GM12878 (cell line): ENCODE data around the gene CSF3R. TPM values are rescaled to one million over a fixed set of nuclear protein-coding genes. Genes with fewer than 3 reads are reported as not detected.

Source experiments
- ATAC-seq: fragments of 200-7000 bp; cut with Tn5 transposase; 3 replicates; pipeline ENCODE4 v1.9.1; 2020; ENCODE audit warnings: mild to moderate bottlenecking, moderate library complexity
- BruUV-seq: library from RNA; stranded (reverse); fragments of 400-500 nt; replicated peaks from 2 replicates; lab custom pipeline; 2021; lab: Mats Ljungman, UMichigan
- CTCF ChIA-PET: fragments of 300-600 bp; sonication (Branson Sonifier 250); formaldehyde crosslinking; extraction: SDS; loops from one replicate; lab custom pipeline; 2021; ENCODE audit warnings: inconsistent platforms; lab: Yijun Ruan, JAX
- POLR2A ChIA-PET: fragments of 350-600 bp; formaldehyde crosslinking; extraction: SDS; loops from one replicate; lab custom pipeline; 2021; ENCODE audit warnings: inconsistent platforms; lab: Charles Lee
- RAD21 ChIA-PET: fragments of 300-600 bp; sonication (Branson Sonifier 250); formaldehyde crosslinking; loops from one replicate; lab custom pipeline; 2023; ENCODE audit warnings: antibody characterized with exemption; ENCODE audit not compliant: unreplicated experiment; lab: Charles Lee
- SMC1A ChIA-PET: fragments of 300-600 bp; sonication (Branson Sonifier 250); formaldehyde crosslinking; loops from one replicate; lab custom pipeline; 2023; ENCODE audit not compliant: unreplicated experiment, uncharacterized antibody; lab: Charles Lee
- DNase-seq: peaks from one replicate; pipeline ENCODE4 v3.0.0-alpha.2; 2011; ENCODE audit warnings: low read depth, low spot score
- FAIRE-seq: peaks from 3 replicates; lab custom pipeline; 2011; peaks lifted over from hg19 to GRCh38; lab: Jason Lieb, UNC
- H2AFZ ChIP-seq: 2 replicates; pipeline ENCODE4 v1.6.0; 2011; ENCODE audit warnings: low read depth, low read length, control low read depth; ENCODE audit not compliant: control insufficient read depth
- H3K27ac ChIP-seq: 2 replicates; pipeline ENCODE4 v1.5.1; 2011; ENCODE audit warnings: control low read depth; ENCODE audit not compliant: control insufficient read depth, insufficient read depth
- H3K27me3 ChIP-seq, 2 experiments: replicated peaks in 1 of 2; 2 replicates each; pipeline versions ENCODE4 v1.6.0 to v1.6.1; 2011; ENCODE audit warnings: low read length in 1 of 2; ENCODE audit not compliant: control insufficient read depth in 2 of 2, insufficient read depth in 2 of 2
- H3K36me3 ChIP-seq, 2 experiments: 2 replicates each; pipeline ENCODE4 v1.5.1; 2011; ENCODE audit warnings: low read length in 1 of 2; ENCODE audit not compliant: control insufficient read depth in 2 of 2, insufficient read depth in 2 of 2
- H3K4me1 ChIP-seq: 2 replicates; pipeline ENCODE4 v1.6.1; 2011; ENCODE audit warnings: mild to moderate bottlenecking, low read length, moderate library complexity, mixed read lengths; ENCODE audit not compliant: control insufficient read depth, insufficient read depth
- H3K4me2 ChIP-seq: 2 replicates; pipeline ENCODE4 v1.6.0; 2011; ENCODE audit warnings: control low read depth; ENCODE audit not compliant: control insufficient read depth, insufficient read depth
- H3K4me3 ChIP-seq: fragments of 200-600 bp; sonication (generic); 2 replicates; pipeline ENCODE4 v1.5.1; 2016
- H3K79me2 ChIP-seq: 2 replicates; pipeline ENCODE4 v1.6.0; 2011; ENCODE audit warnings: low read length; ENCODE audit not compliant: control insufficient read depth, insufficient read depth
- H3K9ac ChIP-seq: 2 replicates; pipeline ENCODE4 v1.8.0; 2011; ENCODE audit warnings: low read length, control low read depth, mixed read lengths; ENCODE audit not compliant: control insufficient read depth, insufficient read depth
- H3K9me3 ChIP-seq: replicated peaks from 3 replicates; pipeline ENCODE4 v1.5.1; 2011; ENCODE audit warnings: mild to moderate bottlenecking, low read length; ENCODE audit not compliant: control insufficient read depth, insufficient read depth
- H4K20me1 ChIP-seq: 2 replicates; pipeline ENCODE4 v1.6.0; 2011; ENCODE audit not compliant: control insufficient read depth, insufficient read depth
- BMI1 ChIP-seq: fragments of 450-650 bp; IDR thresholded peaks from 2 replicates; pipeline ENCODE4 v1.6.1; 2016; ENCODE audit warnings: mild to moderate bottlenecking, moderate library complexity, borderline replicate concordance
- PAX8 ChIP-seq: fragments of 450-650 bp; IDR thresholded peaks from 2 replicates; pipeline ENCODE4 v1.6.1; 2017; ENCODE audit warnings: mild to moderate bottlenecking, moderate library complexity
- RELB ChIP-seq: fragments of 450-650 bp; IDR thresholded peaks from 2 replicates; pipeline ENCODE4 v1.6.1; 2017; ENCODE audit warnings: low read depth, mild to moderate bottlenecking, moderate library complexity
- ZNF24 ChIP-seq: fragments of 450-650 bp; IDR thresholded peaks from 2 replicates; pipeline ENCODE4 v1.6.1; 2017; ENCODE audit warnings: antibody characterized with exemption, mild to moderate bottlenecking
- ZNF687 ChIP-seq: fragments of 450-650 bp; IDR thresholded peaks from 2 replicates; pipeline ENCODE4 v1.6.1; 2017; ENCODE audit warnings: mild to moderate bottlenecking, moderate library complexity
- WGBS: methylation state at CpG from one replicate; pipeline ENCODE4 v1.1.6; 2016; ENCODE audit warnings: low lambda C conversion rate; ENCODE audit not compliant: insufficient replicate concordance, insufficient coverage; ENCODE audit errors: missing lambda C conversion rate; 5-methylcytosine and 5-hydroxymethylcytosine counted together
- in situ Hi-C: fragments of 300-500 bp; cut with MboI; formaldehyde crosslinking; loops from 9 replicates; pipeline ENCODE4 v1.14.3; 2018; ENCODE audit warnings: mixed read lengths
- intact Hi-C: fragments of 100-400 bp; cut with micrococcal nuclease; formaldehyde crosslinking; loops from one replicate; pipeline ENCODE4 v1.14.2; 2022; ENCODE audit not compliant: unreplicated experiment
- polyA plus RNA-seq, 11 experiments: library from polyadenylated mRNA; depleted of rRNA in 4 of 11; unstranded in 6 of 11; stranded (reverse) in 5 of 11; fragments of >200 nt; fragmentation: Nextera tagmentation in 4 of 11; fragmentation: Illumina TruSeq in 1 of 11; extraction: Ambion mirVana in 4 of 11; extraction: Trizol in 1 of 11; gene quantifications; 1 replicate in 1 of 11; 2 replicates in 10 of 11; pipeline versions ENCODE4 v1.2.1 to v1.2.3, GENCODE V29; 2011 to 2016; ENCODE audit warnings: inconsistent platforms in 2 of 11, missing spikeins in 2 of 11, low read depth in 1 of 11
- total RNA-seq, 4 experiments: library from RNA; depleted of rRNA in 3 of 4; stranded (reverse); fragments of >200 nt in 3 of 4; fragmentation: Illumina TruSeq in 1 of 4; extraction: Trizol in 1 of 4; gene quantifications; 2 replicates each; pipeline versions ENCODE4 v1.2.1 to v1.2.3, GENCODE V29; 2013 to 2021

The CSF3R gene
- total and polyA plus RNA-seq, 10 of the 15 experiments (the other 5 are each of a cell fraction or from before 2014, with no cell fraction given) = 0.13 TPM; not detected in 9

DNA sequence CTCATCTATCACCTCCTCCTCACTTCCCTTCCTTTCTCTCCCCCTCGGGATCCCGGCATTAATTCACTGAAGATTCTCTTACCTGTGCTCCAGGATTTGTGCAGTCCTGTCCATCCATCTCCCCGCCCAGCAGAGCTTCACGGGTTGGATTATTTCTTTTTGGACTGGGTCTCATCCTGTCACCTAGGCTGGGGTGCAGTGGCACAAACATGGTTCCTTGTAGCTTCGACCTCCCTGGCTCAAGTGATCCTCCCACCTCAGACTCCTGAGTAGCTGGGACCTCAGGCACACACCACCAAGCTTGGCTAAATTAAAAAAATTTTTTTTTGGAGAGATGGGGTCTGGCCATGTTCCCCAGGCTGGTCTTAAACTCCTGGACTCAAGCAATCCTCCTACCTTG is 12.3 kb upstream of the CSF3R start:
- ChIA-PET CTCF (no interaction called here), SMC1A (no interaction called here), POLR2A (no interaction called here), RAD21 (no interaction called here)
- Histone ChIP-seq H3K4me1 (no peaks in the 10 kb centered on the region; the same call in 1 of the 2 replicates), H3K9ac (no peak overlapping the region), H3K4me3 (no peak overlapping the region), H4K20me1 (no peaks in the 10 kb centered on the region; the same call in 1 of the 2 replicates), H3K9me3 (no peaks in the 10 kb centered on the region), H3K36me3 (no peaks in the 10 kb centered on the region), H2AFZ (no peak overlapping the region), H3K4me2 (no peak overlapping the region), H3K79me2 (no peaks in the 10 kb centered on the region), H3K27ac (no peak overlapping the region), H3K27me3 (no peaks in the 10 kb centered on the region)
- TF ChIP-seq BMI1 (no peak), RELB (no peak), ZNF24 (no peak), PAX8 (no peak), ZNF687 (no peak)
- no peak for DNase-seq
- intact Hi-C loops = no loop called here
- no TSS peak for BruUV-seq
- in situ Hi-C loops = no loop called here
- WGBS = 19% methylated on average over 5 of the region's 5 CpGs
- FAIRE-seq = no peak
- ATAC-seq = no peak
